Right hindlimb (tissue), 1 donor: ENCODE data around the gene HAX1.
"Not testable (repeated sequence)": the region's sequence is repeated elsewhere in the genome, so short reads cannot be mapped to it uniquely, and the experiment has no call there.

Experiments
- DNase-seq: peaks from one replicate; pipeline ENCODE4 v3.0.0-alpha.2; 2018

HAX1 gene

GRCh38 chr1:154287591-154287990 is 15.2 kb downstream of the HAX1 start:
- DNase-seq, result not testable (repeated sequence)

- no peak for DNase-seq
Measured at GRCh38 chr1:154288661-154289060, 16.2 kb downstream of the HAX1 start.

- no peak for DNase-seq
Measured at GRCh38 chr1:154290921-154291320, 18.5 kb downstream of the HAX1 start.

GRCh38 chr1:154295408-154296235 is 23.2 kb downstream of the HAX1 start:
- DNase-seq, result no peak

- DNase-seq, result no peak
Measured at GRCh38 chr1:154301582-154301981, 29.2 kb downstream of the HAX1 start.

GRCh38 chr1:154304664-154305337 is 32.4 kb downstream of the HAX1 start:
- no peak for DNase-seq

GRCh38 chr1:154306151-154306550 is 33.7 kb downstream of the HAX1 start:
- DNase-seq, result no peak

- DNase-seq, result not testable (repeated sequence)
Measured at GRCh38 chr1:154307670-154308270, 35.3 kb downstream of the HAX1 start.

- not testable (repeated sequence) for DNase-seq
Measured at GRCh38 chr1:154309136-154309535, 36.7 kb downstream of the HAX1 start.

- DNase-seq, result not testable (repeated sequence)
Measured at GRCh38 chr1:154312229-154313065, 40.0 kb downstream of the HAX1 start.

- no peak for DNase-seq
Measured at GRCh38 chr1:154313066-154313356, 40.6 kb downstream of the HAX1 start.

- DNase-seq, result not testable (repeated sequence)
Measured at GRCh38 chr1:154314226-154314625, 41.8 kb downstream of the HAX1 start.

GRCh38 chr1:154316704-154317103 is 44.3 kb downstream of the HAX1 start:
- DNase-seq, result no peak

- DNase-seq, result no peak
Measured at GRCh38 chr1:154318386-154318785, 46.0 kb downstream of the HAX1 start.

GRCh38 chr1:154320882-154321608 is 48.6 kb downstream of the HAX1 start, which contains the start of gene AQP10:
AQP10 (plus strand) TSS chr1:154321093; CDS start chr1:154321156, 63 bp downstream.
- no peak for DNase-seq

- not testable (repeated sequence) for DNase-seq
Measured at GRCh38 chr1:154321609-154321934, 49.1 kb downstream of the HAX1 start.

- DNase-seq, result no peak
Measured at GRCh38 chr1:154323493-154323892, 51.1 kb downstream of the HAX1 start.

GRCh38 chr1:154324241-154324640 is 51.8 kb downstream of the HAX1 start:
- DNase-seq, result peak; percentile 47

GRCh38 chr1:154324669-154325582 is 52.5 kb downstream of the HAX1 start, which contains the start of gene ATP8B2:
ATP8B2 (plus strand) TSS chr1:154325525; CDS start chr1:154328142, 2,617 bp downstream.
- peak; percentile 93 for DNase-seq
